Keratinocyte (primary cell): ENCODE data around the gene CRHBP. TPM values are rescaled to one million over a fixed set of nuclear protein-coding genes. Genes with fewer than 3 reads are reported as not detected.

Source experiments
- DNase-seq: peaks from one replicate; pipeline ENCODE4 v3.0.0-alpha.2; 2011; ENCODE audit warnings: low read depth, missing footprints, low spot score
- FAIRE-seq: peaks from 2 replicates; lab custom pipeline; 2011; peaks lifted over from hg19 to GRCh38; lab: Jason Lieb, UNC
- H2AFZ ChIP-seq: 2 replicates; pipeline ENCODE4 v1.6.0; 2012; ENCODE audit warnings: low read length, control low read depth, inconsistent platforms; ENCODE audit not compliant: control insufficient read depth
- H3K27ac ChIP-seq: 2 replicates; pipeline ENCODE4 v1.5.1; 2011; ENCODE audit warnings: low read length; ENCODE audit not compliant: control insufficient read depth, insufficient read depth
- H3K27me3 ChIP-seq: 3 replicates; pipeline ENCODE4 v1.6.0; 2011; ENCODE audit warnings: low read length; ENCODE audit not compliant: control insufficient read depth, insufficient read depth; ENCODE audit errors: extremely low read depth
- H3K36me3 ChIP-seq, 2 experiments: 2 replicates in 1 of 2; 3 replicates in 1 of 2; pipeline ENCODE4 v1.5.1; 2011; ENCODE audit warnings: low read length in 2 of 2, mild to moderate bottlenecking in 1 of 2; ENCODE audit not compliant: control insufficient read depth in 2 of 2, insufficient read depth in 2 of 2; ENCODE audit errors: extremely low read depth in 1 of 2
- H3K4me1 ChIP-seq: 3 replicates; pipeline ENCODE4 v1.5.1; 2011; ENCODE audit warnings: low read length; ENCODE audit not compliant: control insufficient read depth, insufficient read depth; ENCODE audit errors: extremely low read depth
- H3K4me2 ChIP-seq: 3 replicates; pipeline ENCODE4 v1.6.0; 2011; ENCODE audit warnings: low read depth, low read length; ENCODE audit not compliant: control insufficient read depth, insufficient read depth; ENCODE audit errors: extremely low read depth
- H3K4me3 ChIP-seq, 3 experiments: fragments of 200-600 bp in 1 of 3; sonication (generic) in 1 of 3; 2 replicates in 2 of 3; 3 replicates in 1 of 3; pipeline ENCODE4 v1.5.1; 2011 to 2016; ENCODE audit warnings: low read length in 3 of 3, mild to moderate bottlenecking in 3 of 3, control low read depth in 2 of 3, inconsistent platforms in 1 of 3, low read depth in 1 of 3, mixed read lengths in 1 of 3, mixed run types in 1 of 3, moderate library complexity in 1 of 3; ENCODE audit not compliant: control insufficient read depth in 2 of 3, insufficient read depth in 2 of 3; ENCODE audit errors: extremely low read depth in 1 of 3
- H3K79me2 ChIP-seq: 2 replicates; pipeline ENCODE4 v1.6.0; 2012; ENCODE audit warnings: low read length; ENCODE audit not compliant: control insufficient read depth, insufficient read depth
- H3K9ac ChIP-seq: 3 replicates; pipeline ENCODE4 v1.6.0; 2011; ENCODE audit warnings: low read length; ENCODE audit not compliant: control insufficient read depth, insufficient read depth; ENCODE audit errors: extremely low read depth
- H3K9me1 ChIP-seq: 3 replicates; pipeline ENCODE4 v1.6.0; 2011; ENCODE audit warnings: low read length; ENCODE audit not compliant: control insufficient read depth, insufficient read depth; ENCODE audit errors: extremely low read depth
- H3K9me3 ChIP-seq: 2 replicates; pipeline ENCODE4 v1.5.1; 2012; ENCODE audit warnings: low read depth, low read length; ENCODE audit not compliant: control insufficient read depth
- H4K20me1 ChIP-seq: 3 replicates; pipeline ENCODE4 v1.6.0; 2011; ENCODE audit warnings: low read length; ENCODE audit not compliant: control insufficient read depth, insufficient read depth; ENCODE audit errors: extremely low read depth
- EZH2 ChIP-seq: IDR thresholded peaks from one replicate; pipeline ENCODE4 v1.6.1; 2012; ENCODE audit warnings: inconsistent platforms, mild to moderate bottlenecking, low read length, moderate library complexity
- dilution Hi-C: fragments of 300-500 bp; cut with MboI; formaldehyde crosslinking; loops from one replicate; pipeline ENCODE4 v1.7.0; 2020; ENCODE audit warnings: low sequenced_read_pairs; ENCODE audit not compliant: extremely low pct_ligation_motif_present
- polyA plus RNA-seq, 5 experiments: library from polyadenylated mRNA; depleted of rRNA in 3 of 5; stranded (reverse) in 3 of 5; stranded (forward) in 1 of 5; unstranded in 1 of 5; fragments of >200 nt; gene quantifications; 1 replicate in 1 of 5; 2 replicates in 3 of 5; 3 replicates in 1 of 5; pipeline versions ENCODE4 v1.2.1 to v1.2.3, GENCODE V29; 2011 to 2012; ENCODE audit warnings: missing spikeins in 2 of 5, low read depth in 1 of 5, low replicate concordance in 1 of 5
- TF ChIP-seq, protein P1 (sequence below), 3 experiments: IDR thresholded peaks in 1 of 3; conservative IDR thresholded peaks in 1 of 3; optimal IDR thresholded peaks in 1 of 3; 2 replicates in 2 of 3; 3 replicates in 1 of 3; pipeline versions ENCODE3 to v1.5.1; 2011; ENCODE audit warnings: low read length in 3 of 3, mild to moderate bottlenecking in 3 of 3, moderate library complexity in 2 of 3, control low read depth in 1 of 3, inconsistent platforms in 1 of 3; ENCODE audit not compliant: insufficient read depth in 2 of 3; ENCODE audit errors: extremely low read depth in 1 of 3

Gene CRHBP
- polyA plus RNA-seq, 1 donor (not counting 4 experiments of a cell fraction or from before 2014, with no cell fraction given) = not detected

DNA sequence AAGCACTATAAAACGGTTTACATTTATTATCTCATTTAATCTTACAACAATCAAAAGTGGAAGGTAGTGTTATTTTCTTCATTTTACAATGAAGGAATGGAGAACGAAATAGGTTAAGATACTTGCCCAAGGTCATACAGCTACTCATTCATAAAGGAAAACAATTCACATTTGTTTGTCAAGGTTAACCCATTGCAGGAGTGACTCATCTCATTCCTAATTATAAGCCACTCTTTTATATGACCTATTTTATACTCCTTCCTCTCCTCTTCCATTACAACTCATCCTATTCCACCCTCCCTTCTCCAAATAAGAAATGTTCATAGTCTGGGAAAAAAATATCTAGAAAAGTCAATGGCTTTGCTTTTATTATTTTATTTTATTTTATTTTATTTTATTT is 29.6 kb downstream of the CRHBP start:
- H3K27ac ChIP-seq = no peak overlapping the region
- dilution Hi-C loops = no loop called here
- no peak overlapping the region for H2AFZ ChIP-seq
- no peaks in the 10 kb centered on the region for H3K27me3 ChIP-seq
- no peaks in the 10 kb centered on the region for H3K36me3 ChIP-seq
- no peaks in the 10 kb centered on the region for H4K20me1 ChIP-seq
- no peak overlapping the region for H3K4me3 ChIP-seq
- DNase-seq = no peak
- no peak for FAIRE-seq
- no peaks in the 10 kb centered on the region for H3K4me1 ChIP-seq
- no peak overlapping the region for H3K4me2 ChIP-seq
- no peak for TF ChIP-seq EZH2
- TF ChIP-seq, protein P1, sequence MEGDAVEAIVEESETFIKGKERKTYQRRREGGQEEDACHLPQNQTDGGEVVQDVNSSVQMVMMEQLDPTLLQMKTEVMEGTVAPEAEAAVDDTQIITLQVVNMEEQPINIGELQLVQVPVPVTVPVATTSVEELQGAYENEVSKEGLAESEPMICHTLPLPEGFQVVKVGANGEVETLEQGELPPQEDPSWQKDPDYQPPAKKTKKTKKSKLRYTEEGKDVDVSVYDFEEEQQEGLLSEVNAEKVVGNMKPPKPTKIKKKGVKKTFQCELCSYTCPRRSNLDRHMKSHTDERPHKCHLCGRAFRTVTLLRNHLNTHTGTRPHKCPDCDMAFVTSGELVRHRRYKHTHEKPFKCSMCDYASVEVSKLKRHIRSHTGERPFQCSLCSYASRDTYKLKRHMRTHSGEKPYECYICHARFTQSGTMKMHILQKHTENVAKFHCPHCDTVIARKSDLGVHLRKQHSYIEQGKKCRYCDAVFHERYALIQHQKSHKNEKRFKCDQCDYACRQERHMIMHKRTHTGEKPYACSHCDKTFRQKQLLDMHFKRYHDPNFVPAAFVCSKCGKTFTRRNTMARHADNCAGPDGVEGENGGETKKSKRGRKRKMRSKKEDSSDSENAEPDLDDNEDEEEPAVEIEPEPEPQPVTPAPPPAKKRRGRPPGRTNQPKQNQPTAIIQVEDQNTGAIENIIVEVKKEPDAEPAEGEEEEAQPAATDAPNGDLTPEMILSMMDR (optimal IDR thresholded peaks at IDR 0.05 in 1 of 3, IDR thresholded peaks at IDR 0.05 in 1 of 3, conservative IDR thresholded peaks at IDR 0.05 in 1 of 3; ENCODE audit: extremely low read depth in 1 of 3, insufficient read depth in 2 of 3, low read length in 3 of 3) = no peak
- H3K9me1 ChIP-seq = no peaks in the 10 kb centered on the region
- no peaks in the 10 kb centered on the region for H3K79me2 ChIP-seq
- no peak overlapping the region for H3K9ac ChIP-seq
- H3K9me3 ChIP-seq = no peaks in the 10 kb centered on the region

GRCh38 chr5:76983468-76983867 is 30.6 kb downstream of the CRHBP start:
- H3K4me2 ChIP-seq = no peak overlapping the region
- FAIRE-seq (no peak), DNase-seq (no peak)
- H3K4me3 ChIP-seq = no peak overlapping the region
- H3K36me3 ChIP-seq = no peaks in the 10 kb centered on the region
- dilution Hi-C loops = no loop called here
- H3K27me3 ChIP-seq = no peaks in the 10 kb centered on the region
- no peaks in the 10 kb centered on the region for H3K9me1 ChIP-seq
- no peaks in the 10 kb centered on the region for H3K4me1 ChIP-seq
- H3K9ac ChIP-seq = no peak overlapping the region
- H3K9me3 ChIP-seq = no peaks in the 10 kb centered on the region
- H3K79me2 ChIP-seq = no peaks in the 10 kb centered on the region
- no peak overlapping the region for H2AFZ ChIP-seq
- no peaks in the 10 kb centered on the region for H4K20me1 ChIP-seq
- TF ChIP-seq, protein P1 (optimal IDR thresholded peaks at IDR 0.05 in 1 of 3, IDR thresholded peaks at IDR 0.05 in 1 of 3, conservative IDR thresholded peaks at IDR 0.05 in 1 of 3; ENCODE audit: extremely low read depth in 1 of 3, insufficient read depth in 2 of 3, low read length in 3 of 3) = no peak
- no peak for TF ChIP-seq EZH2
- no peak overlapping the region for H3K27ac ChIP-seq
